Activated CD4-positive, alpha-beta T cell treated with anti-CD3 and anti-CD28 coated beads, Interleukin-2, amount 50 U/mL, for 1 hour (primary cell): ENCODE measurements around the gene DENND4B.
"Not testable (repeated sequence)": the region's sequence is repeated elsewhere in the genome, so short reads cannot be mapped to it uniquely, and the experiment has no call there.

Experiments used
- DNase-seq: peaks from one replicate; pipeline ENCODE4 v3.0.0-alpha.2; 2020

Gene DENND4B, protein sequence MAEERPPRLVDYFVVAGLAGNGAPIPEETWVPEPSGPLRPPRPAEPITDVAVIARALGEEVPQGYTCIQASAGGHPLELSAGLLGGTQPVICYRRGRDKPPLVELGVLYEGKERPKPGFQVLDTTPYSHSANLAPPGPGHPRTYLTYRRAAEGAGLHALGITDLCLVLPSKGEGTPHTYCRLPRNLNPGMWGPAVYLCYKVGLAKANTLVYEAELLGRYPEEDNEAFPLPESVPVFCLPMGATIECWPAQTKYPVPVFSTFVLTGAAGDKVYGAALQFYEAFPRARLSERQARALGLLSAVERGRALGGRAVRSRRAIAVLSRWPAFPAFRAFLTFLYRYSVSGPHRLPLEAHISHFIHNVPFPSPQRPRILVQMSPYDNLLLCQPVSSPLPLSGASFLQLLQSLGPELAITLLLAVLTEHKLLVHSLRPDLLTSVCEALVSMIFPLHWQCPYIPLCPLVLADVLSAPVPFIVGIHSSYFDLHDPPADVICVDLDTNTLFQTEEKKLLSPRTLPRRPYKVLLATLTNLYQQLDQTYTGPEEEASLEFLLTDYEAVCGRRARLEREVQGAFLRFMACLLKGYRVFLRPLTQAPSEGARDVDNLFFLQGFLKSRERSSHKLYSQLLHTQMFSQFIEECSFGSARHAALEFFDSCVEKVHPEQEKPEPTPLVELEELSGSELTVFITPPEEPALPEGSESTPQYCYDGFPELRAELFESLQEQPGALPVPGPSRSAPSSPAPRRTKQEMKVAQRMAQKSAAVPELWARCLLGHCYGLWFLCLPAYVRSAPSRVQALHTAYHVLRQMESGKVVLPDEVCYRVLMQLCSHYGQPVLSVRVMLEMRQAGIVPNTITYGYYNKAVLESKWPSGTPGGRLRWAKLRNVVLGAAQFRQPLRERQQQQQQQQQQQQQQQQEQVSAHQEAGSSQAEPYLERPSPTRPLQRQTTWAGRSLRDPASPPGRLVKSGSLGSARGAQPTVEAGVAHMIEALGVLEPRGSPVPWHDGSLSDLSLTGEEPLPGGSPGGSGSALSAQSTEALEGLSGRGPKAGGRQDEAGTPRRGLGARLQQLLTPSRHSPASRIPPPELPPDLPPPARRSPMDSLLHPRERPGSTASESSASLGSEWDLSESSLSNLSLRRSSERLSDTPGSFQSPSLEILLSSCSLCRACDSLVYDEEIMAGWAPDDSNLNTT (N-terminal part only)

DNA sequence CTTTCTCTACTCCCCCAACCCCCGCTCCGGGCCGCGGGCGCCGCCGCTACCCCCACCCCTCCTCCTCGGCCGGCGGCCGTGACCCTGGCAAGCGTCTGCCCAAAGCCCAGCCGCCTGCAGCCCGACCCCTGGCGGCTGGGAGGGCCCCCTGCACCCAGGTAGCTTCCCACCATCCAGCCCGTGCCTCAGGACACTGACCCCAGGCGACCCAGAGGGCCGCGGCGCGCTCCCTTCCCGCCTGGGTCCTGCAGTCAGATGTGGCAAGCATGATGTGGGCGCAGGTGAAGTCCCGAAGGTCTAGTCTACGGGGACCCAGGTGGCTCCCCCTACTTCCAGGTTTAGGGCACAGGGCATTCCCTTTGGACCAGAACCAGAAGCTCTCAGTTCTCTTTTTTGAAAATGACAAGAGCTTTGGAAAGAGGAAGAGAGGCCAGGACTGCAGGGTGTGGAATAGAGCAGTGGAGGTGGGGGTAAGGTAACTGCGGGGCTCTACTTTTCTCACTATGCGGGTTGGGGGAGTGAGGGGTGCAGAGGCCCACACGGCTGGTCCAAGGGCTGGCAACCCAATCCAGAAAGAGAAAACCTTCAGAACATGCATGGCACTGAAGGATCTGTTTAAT lies at the start of gene DENND4B:
Gene DENND4B (minus strand): TSS at position 97 of the 620 bp plus-strand sequence. CDS start 2,344 bp downstream, outside the sequence.
- peak; percentile 71 for DNase-seq

- DNase-seq: no peak
These were observed 49.1 kb upstream of the DENND4B start for GRCh38 chr1:153995640-153996039.

- DNase-seq: no peak
These were observed 48.7 kb upstream of the DENND4B start for GRCh38 chr1:153995202-153995601.

- DNase-seq: no peak
These were observed 45.3 kb upstream of the DENND4B start for GRCh38 chr1:153991806-153992205.

- no peak for DNase-seq
These were observed 44.7 kb upstream of the DENND4B start for GRCh38 chr1:153991151-153991630.

GRCh38 chr1:153990468-153991150 lies 44.1 kb upstream of the DENND4B start, which contains the start of gene RPS27:
Gene RPS27 (plus strand): TSS chr1:153990762. CDS start chr1:153990797, 35 bp downstream.
- DNase-seq: peak; percentile 80

DNA sequence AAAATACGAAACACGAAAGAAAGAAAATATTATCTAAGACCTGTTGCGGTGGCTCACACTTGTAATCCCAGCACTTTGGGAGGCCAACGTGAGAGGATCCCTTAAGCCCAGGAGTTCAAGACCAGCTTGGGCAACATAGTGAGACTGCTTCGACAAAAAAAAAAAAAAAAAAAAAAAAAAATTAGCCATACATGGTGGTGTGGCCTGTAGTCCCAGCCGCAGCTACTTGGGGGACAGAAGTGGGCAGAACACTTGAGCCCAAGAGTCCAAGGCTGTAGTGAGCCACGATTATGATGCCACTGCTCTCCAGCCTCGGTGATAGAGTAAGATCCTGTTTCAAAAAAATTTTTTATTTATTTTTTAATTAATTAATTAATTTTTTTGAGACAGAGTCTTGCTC lies 41.1 kb upstream of the DENND4B start:
- DNase-seq: no peak

GRCh38 chr1:153985941-153986761 lies 39.6 kb upstream of the DENND4B start, which contains the start of gene RAB13:
Gene RAB13 (minus strand): TSS chr1:153986339. CDS start chr1:153986236, 103 bp downstream.
- DNase-seq: no peak

- DNase-seq: no peak
These were observed 38.9 kb upstream of the DENND4B start for GRCh38 chr1:153985341-153985912.

DNA sequence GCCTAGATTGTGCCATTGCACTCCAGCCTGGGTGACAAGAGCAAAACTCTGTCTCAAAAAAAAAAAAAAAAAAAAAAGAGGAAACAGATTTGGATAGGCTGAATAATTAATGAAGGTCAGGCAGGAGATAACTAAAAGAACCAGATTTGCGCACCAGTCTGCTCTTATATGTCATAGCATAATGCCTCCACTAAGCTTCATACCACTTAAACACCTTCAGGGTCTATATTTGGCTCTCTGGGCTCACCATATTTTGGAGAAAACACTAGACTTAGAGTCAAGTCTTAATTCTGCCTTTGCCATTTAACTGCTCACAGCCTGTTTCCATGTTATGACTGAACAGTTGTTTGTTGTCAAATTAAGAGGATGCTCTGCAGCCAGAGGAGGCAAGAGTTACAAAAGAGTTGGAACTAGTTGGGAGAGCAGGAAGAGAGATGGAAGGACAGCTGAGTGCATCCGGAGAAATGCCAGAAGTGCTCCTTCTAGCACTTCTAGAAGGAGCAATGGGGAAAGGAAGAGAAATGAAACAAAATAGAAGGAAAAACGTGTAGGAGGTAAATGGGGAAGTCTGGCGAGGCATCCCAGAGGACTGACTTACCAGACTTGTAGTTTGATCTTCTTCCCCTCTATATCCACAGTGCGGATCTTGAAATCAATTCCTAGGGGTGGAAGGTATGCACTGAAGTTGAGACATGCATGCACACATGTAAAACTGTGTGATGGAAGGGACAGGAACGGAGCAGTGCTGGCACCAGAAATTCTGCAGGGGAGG lies 37.8 kb upstream of the DENND4B start:
- no peak for DNase-seq

- DNase-seq: not testable (repeated sequence)
These were observed 35.2 kb upstream of the DENND4B start for GRCh38 chr1:153981735-153982134.

- DNase-seq: not testable (repeated sequence)
These were observed 32.6 kb upstream of the DENND4B start for GRCh38 chr1:153979091-153979490.

DNA sequence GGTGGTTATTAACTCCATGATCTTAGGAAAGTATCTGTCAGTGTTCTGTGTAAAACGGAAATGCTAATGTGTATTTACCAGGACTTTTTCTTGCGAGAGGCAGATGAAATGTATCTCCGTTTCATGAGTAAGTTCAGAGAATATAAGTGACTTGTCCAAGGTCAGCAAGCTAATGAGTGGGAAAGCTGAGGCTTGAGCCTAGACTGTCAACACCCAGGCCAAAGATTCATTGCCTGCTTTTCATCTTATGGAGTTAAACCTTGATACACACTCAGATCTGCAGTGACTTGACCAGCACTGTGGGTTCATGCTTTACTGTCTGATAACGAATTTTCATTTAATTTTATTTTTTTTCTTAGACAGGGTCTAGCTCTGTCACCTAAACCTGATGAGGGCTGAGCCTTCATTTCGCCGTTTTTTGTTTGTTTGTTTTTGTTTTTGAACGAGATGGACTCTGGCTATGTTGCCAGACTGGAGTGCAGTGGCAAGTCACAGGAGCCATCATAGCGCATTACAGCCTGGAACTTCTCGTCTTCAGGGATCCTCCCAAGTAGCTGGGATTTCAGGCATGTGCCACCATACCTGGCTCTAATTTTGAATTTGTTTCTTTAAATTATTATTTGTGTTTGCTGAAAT lies 31.9 kb upstream of the DENND4B start:
- no peak for DNase-seq

DNA sequence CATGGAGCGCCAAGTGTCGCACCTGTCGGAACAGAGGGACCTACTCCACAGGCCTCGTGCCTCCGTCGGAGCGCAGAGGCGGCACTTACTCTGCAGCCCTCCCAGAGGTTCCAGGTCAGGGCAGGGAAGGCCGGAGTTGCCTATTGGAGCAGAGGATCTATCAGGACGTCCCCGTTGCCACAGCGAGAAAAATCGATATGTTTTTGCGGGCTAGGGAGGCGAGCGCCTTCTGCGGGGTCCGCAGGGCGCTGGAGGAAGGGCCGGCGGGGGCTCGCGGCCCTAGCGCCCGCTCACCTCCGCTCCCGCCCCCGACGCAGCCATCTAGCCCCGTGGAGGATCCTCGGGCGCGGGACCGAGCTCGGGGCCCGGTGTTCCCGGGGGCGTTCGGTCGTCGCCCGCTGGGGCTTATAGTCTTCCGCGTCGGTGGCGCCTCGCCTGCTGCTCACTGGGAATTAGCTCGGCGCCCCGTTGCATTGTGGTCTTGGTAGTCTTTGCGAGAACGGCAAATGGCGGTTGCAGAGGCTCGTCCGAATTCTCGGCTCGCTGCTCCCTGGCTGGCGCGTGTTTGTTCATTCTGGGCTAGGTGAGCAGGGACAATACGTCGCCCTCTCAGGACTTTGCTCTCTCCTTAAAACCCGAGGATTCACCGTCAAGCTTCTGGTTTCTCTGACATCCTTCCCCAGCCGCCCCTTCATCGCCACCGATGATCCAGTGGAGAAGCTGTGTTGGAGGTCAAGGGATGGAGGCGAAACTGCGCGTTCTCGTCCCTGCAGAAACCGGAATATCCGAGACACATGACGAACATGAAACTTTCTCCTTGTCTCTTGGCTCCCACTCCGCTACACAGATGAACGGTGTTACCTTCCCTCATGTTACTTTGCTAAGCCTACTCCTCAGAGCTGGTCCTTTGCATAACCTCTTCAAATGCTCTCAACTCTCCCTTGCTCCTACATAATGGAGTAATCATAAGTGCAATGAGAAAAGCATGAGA lies 31.0 kb upstream of the DENND4B start, which contains the start of gene JTB:
Gene JTB (minus strand): TSS at position 425 of the 991 bp plus-strand sequence. CDS start 422 bp downstream, at position 3.
- peak; percentile 85 for DNase-seq

- no peak for DNase-seq
These were observed 30.3 kb upstream of the DENND4B start for GRCh38 chr1:153976819-153977249.

DNA sequence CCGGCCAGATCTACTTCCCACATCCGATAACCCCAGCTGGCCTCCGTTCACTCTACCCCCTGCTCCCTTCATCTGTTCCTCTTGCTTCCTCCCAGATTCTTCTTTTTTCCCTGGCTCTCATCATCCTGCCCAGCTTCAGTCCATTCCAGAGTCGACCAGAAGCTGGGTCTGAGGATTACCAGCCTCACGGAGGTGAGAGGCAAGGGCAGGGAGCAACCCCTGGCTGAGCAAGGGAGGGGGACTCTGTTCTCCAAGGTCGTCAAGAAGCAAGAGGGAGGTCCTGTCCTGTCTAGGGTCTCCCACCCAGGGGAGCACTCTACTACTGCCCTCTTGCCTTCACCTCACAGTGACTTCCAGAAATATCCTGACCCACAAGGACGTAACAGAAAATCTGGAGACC lies 27.0 kb upstream of the DENND4B start:
- DNase-seq: no peak

GRCh38 chr1:153973071-153973470 lies 26.6 kb upstream of the DENND4B start:
- DNase-seq: no peak
